A673 (cell line): ENCODE results near the gene RHCG. TPM values are rescaled to one million over a fixed set of nuclear protein-coding genes. Genes with fewer than 3 reads are reported as not detected.

Experiments
- Bru-seq: library from RNA; stranded (reverse); fragments of 400-500 nt; gene quantifications from one replicate; lab custom pipeline; 2021; lab: Mats Ljungman, UMichigan
- BruChase-seq, 2 experiments: library from RNA; stranded (reverse); fragments of 400-500 nt; gene quantifications; one replicate each; lab custom pipeline; 2021; lab: Mats Ljungman, UMichigan
- BruUV-seq: library from RNA; stranded (reverse); fragments of 400-500 nt; replicated peaks from 2 replicates; lab custom pipeline; 2021; lab: Mats Ljungman, UMichigan
- CTCF ChIA-PET: fragments of 300-600 bp; sonication (Branson Sonifier 250); formaldehyde crosslinking; loops from one replicate; lab custom pipeline; 2022; ENCODE audit warnings: antibody characterized with exemption; lab: Charles Lee
- POLR2A ChIA-PET: fragments of 300-600 bp; sonication (Branson Sonifier 250); formaldehyde crosslinking; loops from one replicate; lab custom pipeline; 2022; ENCODE audit warnings: antibody characterized with exemption; ENCODE audit not compliant: low non-redundant PET; lab: Charles Lee
- DNase-seq: peaks from one replicate; pipeline ENCODE4 v3.0.0-alpha.2; 2015; ENCODE audit warnings: low spot score
- H3K27ac ChIP-seq: fragments of 200-600 bp; sonication (generic); 2 replicates; pipeline ENCODE4 v1.5.1; 2016; ENCODE audit warnings: mixed run types, low read depth, mild to moderate bottlenecking, mixed read lengths, antibody characterized with exemption, low read length; ENCODE audit not compliant: poor library complexity, severe bottlenecking
- H3K27me3 ChIP-seq: fragments of 200-600 bp; sonication (generic); replicated peaks from 2 replicates; pipeline ENCODE4 v1.6.1; 2017; ENCODE audit warnings: mixed run types, low read depth, mild to moderate bottlenecking, mixed read lengths, antibody characterized with exemption, low read length; ENCODE audit not compliant: insufficient read depth, poor library complexity
- H3K36me3 ChIP-seq: fragments of 200-600 bp; sonication (generic); 2 replicates; pipeline ENCODE4 v1.6.1; 2016; ENCODE audit warnings: mixed run types, mild to moderate bottlenecking, mixed read lengths, antibody characterized with exemption, low read length; ENCODE audit not compliant: insufficient read depth, poor library complexity, severe bottlenecking
- H3K4me1 ChIP-seq: fragments of 200-600 bp; sonication (generic); 2 replicates; pipeline ENCODE4 v1.6.1; 2017; ENCODE audit warnings: mixed run types, mild to moderate bottlenecking, mixed read lengths, antibody characterized with exemption, low read length; ENCODE audit not compliant: insufficient read depth, poor library complexity, severe bottlenecking
- H3K4me3 ChIP-seq: fragments of 200-600 bp; sonication (generic); 2 replicates; pipeline ENCODE4 v1.5.1; 2016; ENCODE audit warnings: low read depth, mixed run types, mild to moderate bottlenecking, mixed read lengths, low read length; ENCODE audit not compliant: poor library complexity, severe bottlenecking
- H3K9me3 ChIP-seq: fragments of 200-600 bp; sonication (generic); 2 replicates; pipeline ENCODE4 v1.6.1; 2016; ENCODE audit warnings: mixed run types, low read depth, mild to moderate bottlenecking, mixed read lengths, antibody characterized with exemption, low read length; ENCODE audit not compliant: poor library complexity, severe bottlenecking
- EZH2 ChIP-seq: fragments of 200-600 bp; sonication (generic); IDR thresholded peaks from 2 replicates; pipeline ENCODE4 v1.6.1; 2017; ENCODE audit warnings: borderline replicate concordance, low read depth, mild to moderate bottlenecking, mixed read lengths, antibody characterized with exemption, low read length; ENCODE audit not compliant: poor library complexity, severe bottlenecking
- intact Hi-C: fragments of 100-400 bp; cut with micrococcal nuclease; formaldehyde crosslinking; loops from one replicate; pipeline ENCODE4 v1.10.0; 2022; ENCODE audit not compliant: unreplicated experiment
- long read RNA-seq: library from polyadenylated mRNA; stranded (forward); transcript quantifications from one replicate; pipeline ENCODE4 v2.0.0, GENCODE V29; 2022
- total RNA-seq: library from RNA; stranded (reverse); gene quantifications from 2 replicates; pipeline ENCODE4 v1.2.3, GENCODE V29; 2021
- TF ChIP-seq, protein P1 (sequence below): fragments of 300-800, 200-600 bp; sonication (generic); conservative IDR thresholded peaks from 2 replicates; pipeline ENCODE4 v1.5.1; 2017; ENCODE audit warnings: low read depth, mild to moderate bottlenecking, antibody characterized with exemption, low read length, moderate library complexity, mixed read lengths

Gene RHCG
- total RNA-seq = 1.2 and 1.4 TPM in 2 replicates
- percentile 24 among the genes with signal in this experiment for Bru-seq, nascent RNA
- BruChase-seq, experiment 1, labeled RNA remaining after a 2-hour chase = percentile 23 among the genes with signal in this experiment
- percentile 35 among the genes with signal in this experiment for BruChase-seq, experiment 2, labeled RNA remaining after a 6-hour chase
- long read RNA-seq, partial matches to known transcripts = 0 of 1 reads
- long read RNA-seq, other reads (novel, unspliced or antisense) = 1 of 1 reads

DNA sequence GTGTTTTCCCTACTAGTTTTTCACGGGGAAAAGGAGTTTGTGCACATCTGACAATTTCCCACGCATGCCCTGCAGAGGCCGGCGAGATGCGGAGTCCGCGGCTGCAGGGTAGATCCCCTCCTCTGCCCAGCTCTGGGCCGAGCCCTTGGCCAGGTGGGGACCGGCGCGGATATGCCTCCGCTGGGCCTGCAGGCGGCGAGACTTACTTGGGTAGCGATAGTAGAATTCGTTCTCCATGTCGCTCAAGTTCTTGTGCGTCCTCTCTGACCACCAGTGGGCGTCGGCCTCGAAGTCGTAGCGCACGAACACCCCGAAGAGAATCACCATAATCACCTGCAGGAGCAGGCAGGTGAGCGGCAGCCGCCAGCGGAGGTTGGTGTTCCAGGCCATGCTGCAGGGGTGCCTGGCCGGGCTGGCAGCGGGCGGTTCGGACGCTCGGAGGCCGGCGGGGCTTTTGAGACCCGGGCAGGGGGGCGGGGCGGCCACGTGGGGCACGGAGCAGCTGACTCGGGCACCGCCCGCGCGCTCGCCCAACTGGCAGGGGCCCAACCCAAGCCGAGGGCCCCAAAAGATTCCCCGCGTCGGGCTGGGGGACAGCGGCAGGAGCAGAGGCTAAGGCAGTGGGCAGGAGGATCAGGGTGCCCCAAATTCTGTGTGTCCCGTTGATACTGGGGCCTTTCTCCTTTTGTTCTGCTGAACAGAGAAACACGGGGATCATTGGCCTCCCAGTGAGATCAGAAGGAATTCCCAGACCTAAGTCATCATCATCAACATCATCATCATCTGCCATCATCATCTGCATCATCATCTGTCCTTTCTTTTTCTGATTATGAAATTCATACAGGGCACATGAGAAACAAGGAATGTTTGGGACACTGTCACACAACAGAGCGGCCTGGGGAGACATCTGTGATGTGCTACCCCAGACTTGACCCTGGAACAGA, at the start of gene RHCG:
TSS of gene RHCG (minus strand) at position 429 of the 944 bp plus-strand sequence. CDS start at position 390, 39 bp downstream.
- TF ChIP-seq, protein P1, sequence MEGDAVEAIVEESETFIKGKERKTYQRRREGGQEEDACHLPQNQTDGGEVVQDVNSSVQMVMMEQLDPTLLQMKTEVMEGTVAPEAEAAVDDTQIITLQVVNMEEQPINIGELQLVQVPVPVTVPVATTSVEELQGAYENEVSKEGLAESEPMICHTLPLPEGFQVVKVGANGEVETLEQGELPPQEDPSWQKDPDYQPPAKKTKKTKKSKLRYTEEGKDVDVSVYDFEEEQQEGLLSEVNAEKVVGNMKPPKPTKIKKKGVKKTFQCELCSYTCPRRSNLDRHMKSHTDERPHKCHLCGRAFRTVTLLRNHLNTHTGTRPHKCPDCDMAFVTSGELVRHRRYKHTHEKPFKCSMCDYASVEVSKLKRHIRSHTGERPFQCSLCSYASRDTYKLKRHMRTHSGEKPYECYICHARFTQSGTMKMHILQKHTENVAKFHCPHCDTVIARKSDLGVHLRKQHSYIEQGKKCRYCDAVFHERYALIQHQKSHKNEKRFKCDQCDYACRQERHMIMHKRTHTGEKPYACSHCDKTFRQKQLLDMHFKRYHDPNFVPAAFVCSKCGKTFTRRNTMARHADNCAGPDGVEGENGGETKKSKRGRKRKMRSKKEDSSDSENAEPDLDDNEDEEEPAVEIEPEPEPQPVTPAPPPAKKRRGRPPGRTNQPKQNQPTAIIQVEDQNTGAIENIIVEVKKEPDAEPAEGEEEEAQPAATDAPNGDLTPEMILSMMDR = peak; percentile 58
- no peak for TF ChIP-seq EZH2
- H3K27ac ChIP-seq = no peak within 1 kb of the TSS
- peaks cover 9% of the 10 kb centered on the region for H3K27me3 ChIP-seq
- H3K4me3 ChIP-seq = peak within 1 kb of the TSS; percentile 44
- H3K36me3 ChIP-seq = no peaks in the 10 kb centered on the region
- no peaks in the 10 kb centered on the region for H3K9me3 ChIP-seq
- H3K4me1 ChIP-seq = no peaks in the 10 kb centered on the region
- POLR2A ChIA-PET = no interaction called here
- CTCF ChIA-PET = interaction anchor here (0.5 to 0.6 kb wide), 2 partner anchors 73 to 575 kb away, joined by 3 to 10 read pairs; no protein-coding TSS in a partner anchor
- intact Hi-C loops = no loop called here
- DNase-seq = peak; percentile 56
- BruUV-seq = no TSS peak

DNA sequence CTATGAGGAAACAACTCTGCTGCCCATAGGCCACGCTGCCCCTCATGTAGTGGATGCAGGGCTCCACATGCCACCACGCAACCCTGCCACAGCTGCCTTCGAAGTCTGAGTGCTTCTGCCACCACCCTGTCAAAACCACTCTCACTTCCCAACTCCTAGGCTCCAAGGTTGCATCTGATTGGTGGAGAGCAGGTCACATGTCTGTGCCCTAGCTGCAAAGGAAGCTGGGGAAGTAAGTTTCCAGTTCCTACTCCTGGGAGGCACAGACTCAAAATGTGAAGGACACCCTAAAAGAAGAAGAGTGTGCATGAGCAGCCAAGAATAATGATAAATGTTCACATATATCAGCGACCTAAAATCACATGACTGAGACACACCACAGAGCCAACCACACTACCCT, 47.0 kb upstream of the RHCG start:
- no TSS peak for BruUV-seq
- Histone ChIP-seq H3K4me3 (no peak overlapping the region), H3K9me3 (no peaks in the 10 kb centered on the region), H3K36me3 (no peaks in the 10 kb centered on the region), H3K4me1 (no peaks in the 10 kb centered on the region), H3K27me3 (no peaks in the 10 kb centered on the region), H3K27ac (no peak overlapping the region)
- POLR2A ChIA-PET = no interaction called here
- TF ChIP-seq EZH2 = no peak
- TF ChIP-seq, protein P1 = no peak
- CTCF ChIA-PET = no interaction called here
- intact Hi-C loops = no loop called here
- no peak for DNase-seq

DNA sequence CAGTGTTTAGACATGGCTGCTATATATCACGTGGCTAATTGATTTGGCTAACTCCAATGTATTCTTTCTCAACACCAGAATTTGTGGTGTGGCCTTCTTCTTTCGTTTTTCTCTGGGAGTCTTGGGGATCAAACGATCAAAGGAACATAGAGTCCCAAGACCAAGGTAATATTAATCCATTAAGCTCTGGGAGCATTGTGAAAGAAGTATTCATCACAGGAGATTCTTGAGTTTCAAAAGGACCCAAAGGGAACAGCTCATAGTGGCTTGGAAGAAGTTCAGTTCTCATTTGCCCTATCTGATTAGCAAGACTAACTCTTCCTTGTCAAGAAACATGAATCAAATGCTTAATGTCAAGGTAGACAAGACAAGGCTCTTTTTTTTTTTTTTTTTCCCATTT, 46.0 kb upstream of the RHCG start:
- H3K27ac ChIP-seq = no peak overlapping the region
- DNase-seq = no peak
- POLR2A ChIA-PET = no interaction called here
- BruUV-seq = no TSS peak
- no peaks in the 10 kb centered on the region for H3K27me3 ChIP-seq
- CTCF ChIA-PET = no interaction called here
- no peaks in the 10 kb centered on the region for H3K36me3 ChIP-seq
- TF ChIP-seq EZH2 = no peak
- TF ChIP-seq, protein P1 = no peak
- intact Hi-C loops = no loop called here
- no peaks in the 10 kb centered on the region for H3K4me1 ChIP-seq
- no peak overlapping the region for H3K4me3 ChIP-seq
- peaks cover 8% of the 10 kb centered on the region for H3K9me3 ChIP-seq
